GM12801 (cell line): ENCODE results near the gene STRBP.

Source experiments
- TF ChIP-seq, protein P1 (sequence below): IDR thresholded peaks from one replicate; pipeline ENCODE4 v1.5.1; 2011; ENCODE audit warnings: control low read depth; ENCODE audit not compliant: insufficient read length; ENCODE audit errors: extremely low read depth

STRBP gene

DNA sequence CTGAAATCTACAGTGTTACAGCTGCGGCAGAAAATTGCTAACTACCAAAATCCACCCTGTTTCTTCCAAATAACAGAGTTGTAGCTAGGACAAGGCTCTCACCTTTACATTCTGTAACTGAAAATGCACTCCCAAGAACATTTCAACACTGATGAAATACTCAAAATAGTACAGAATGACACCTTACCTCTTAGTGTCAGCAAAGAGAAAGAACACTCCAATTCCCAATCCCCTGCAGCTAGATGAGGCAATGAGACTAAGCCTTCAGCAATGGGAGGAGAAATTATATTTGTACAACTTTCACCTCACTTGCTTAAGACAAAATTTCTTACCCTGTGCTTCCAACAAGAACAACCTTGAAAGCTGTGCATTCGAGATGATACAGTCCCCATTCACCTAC is 31.2 kb downstream of the STRBP start:
- TF ChIP-seq, protein P1, sequence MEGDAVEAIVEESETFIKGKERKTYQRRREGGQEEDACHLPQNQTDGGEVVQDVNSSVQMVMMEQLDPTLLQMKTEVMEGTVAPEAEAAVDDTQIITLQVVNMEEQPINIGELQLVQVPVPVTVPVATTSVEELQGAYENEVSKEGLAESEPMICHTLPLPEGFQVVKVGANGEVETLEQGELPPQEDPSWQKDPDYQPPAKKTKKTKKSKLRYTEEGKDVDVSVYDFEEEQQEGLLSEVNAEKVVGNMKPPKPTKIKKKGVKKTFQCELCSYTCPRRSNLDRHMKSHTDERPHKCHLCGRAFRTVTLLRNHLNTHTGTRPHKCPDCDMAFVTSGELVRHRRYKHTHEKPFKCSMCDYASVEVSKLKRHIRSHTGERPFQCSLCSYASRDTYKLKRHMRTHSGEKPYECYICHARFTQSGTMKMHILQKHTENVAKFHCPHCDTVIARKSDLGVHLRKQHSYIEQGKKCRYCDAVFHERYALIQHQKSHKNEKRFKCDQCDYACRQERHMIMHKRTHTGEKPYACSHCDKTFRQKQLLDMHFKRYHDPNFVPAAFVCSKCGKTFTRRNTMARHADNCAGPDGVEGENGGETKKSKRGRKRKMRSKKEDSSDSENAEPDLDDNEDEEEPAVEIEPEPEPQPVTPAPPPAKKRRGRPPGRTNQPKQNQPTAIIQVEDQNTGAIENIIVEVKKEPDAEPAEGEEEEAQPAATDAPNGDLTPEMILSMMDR = no peak

DNA sequence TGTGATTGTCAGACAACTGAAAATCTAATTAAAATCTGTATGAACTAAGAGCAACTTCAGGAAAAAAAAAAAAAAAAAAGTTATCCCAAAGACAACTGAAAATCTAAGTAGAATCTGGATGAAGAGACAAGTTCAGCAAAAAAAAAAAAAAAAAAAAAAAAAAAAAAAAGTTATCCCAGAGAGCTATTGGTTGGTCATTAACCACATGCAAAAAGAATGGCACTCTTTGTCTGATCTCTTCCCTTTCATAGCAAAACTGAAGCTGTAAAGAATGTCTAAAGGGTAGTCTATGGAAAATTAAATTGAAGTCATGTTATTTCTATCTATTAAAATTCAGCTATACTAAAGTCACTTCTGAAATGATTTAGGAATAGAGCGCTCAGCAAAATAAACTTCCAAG is 32.9 kb downstream of the STRBP start:
- TF ChIP-seq, protein P1 = no peak

DNA sequence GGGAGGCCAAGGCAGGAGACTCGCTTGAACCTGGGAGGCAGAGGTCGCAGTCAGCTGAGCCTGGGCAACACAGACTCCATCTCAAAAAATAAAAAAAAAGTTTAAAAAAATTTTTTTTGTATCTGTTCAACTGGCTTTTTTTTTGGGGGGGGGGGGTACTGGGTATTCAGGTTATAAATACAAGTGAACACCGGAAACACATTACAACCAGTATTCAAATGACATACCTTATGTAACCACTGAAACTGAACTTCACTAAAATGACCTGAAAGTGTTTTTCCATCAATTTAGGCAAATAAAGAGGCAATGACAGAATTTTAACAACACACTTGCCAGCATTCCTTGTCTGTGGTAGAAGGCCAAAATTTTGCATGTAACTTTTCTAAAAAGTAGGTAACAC is 33.5 kb downstream of the STRBP start:
- TF ChIP-seq, protein P1 = no peak

DNA sequence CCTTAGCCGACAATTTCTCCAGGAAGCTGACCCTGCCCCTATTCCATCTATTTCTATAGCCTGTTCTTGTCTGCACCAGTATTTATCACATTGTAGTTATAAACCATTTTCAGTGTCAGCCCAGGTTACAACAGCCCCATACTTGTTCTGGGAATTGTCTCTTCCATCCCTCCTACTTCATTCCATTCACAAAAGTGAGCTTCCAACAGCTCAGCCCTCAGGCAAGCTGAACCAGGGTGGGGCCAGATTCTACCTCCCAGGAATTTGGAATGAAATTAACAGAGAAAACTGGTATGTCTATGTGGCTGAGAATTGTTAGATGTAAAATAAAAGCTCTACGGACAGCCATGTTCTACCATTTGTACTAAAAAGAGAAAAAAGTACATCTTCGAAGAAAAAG is 36.1 kb downstream of the STRBP start:
- TF ChIP-seq, protein P1 = no peak

DNA sequence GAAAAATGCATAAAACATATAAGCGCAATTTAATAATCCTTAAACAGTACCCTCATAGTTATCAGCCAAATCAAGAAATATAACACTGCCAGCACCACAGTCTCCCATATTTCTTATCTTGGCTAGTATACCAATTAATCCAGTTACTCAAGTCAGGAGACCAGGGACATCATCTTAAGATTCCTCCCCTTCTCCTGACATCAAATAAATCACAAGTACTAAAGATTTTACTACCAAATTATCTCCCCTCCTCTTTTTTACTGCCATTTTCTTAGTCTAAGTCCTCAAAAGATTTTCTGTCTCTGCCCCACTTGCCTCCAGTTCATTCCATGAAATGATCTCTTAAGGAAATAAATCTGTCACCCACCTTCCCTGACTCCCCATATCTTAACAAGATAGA is 37.0 kb downstream of the STRBP start:
- TF ChIP-seq, protein P1 = no peak

DNA sequence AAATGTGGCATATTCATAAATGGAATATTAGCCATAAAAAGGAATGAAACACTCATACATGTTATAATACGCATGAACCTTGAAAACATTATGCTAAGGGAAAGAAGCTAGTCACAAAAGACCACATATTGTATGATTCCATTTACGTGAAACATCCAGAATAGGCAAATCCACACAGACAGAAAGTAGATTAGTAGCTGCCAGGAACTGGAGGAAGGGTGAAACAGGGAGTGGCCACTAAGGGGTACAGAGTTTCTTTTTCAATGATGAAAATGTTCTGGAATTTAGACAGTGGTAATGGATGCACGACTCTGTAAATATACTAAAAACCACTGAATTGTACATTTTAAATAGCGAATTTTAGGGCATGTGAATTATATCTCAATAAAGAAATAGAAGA is 39.4 kb downstream of the STRBP start:
- TF ChIP-seq, protein P1 = no peak

DNA sequence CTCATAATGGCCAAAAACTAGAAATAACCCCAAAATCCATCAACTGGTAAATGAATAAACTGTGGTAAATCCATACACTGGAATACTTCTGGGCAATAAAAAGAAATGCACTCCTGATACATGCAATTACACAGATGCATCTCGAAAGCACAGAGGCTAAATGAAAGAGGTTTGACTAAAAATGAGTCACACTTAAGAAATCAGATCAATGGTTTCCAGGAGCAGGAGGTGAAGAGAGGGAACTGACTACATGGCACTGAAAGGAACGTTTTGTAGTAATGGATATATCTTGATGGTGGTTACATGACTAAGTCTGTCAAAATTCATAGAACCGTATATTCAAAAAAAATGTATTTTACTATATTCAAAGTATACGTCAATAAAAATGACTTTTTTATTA is 42.4 kb downstream of the STRBP start:
- TF ChIP-seq, protein P1 = no peak

DNA sequence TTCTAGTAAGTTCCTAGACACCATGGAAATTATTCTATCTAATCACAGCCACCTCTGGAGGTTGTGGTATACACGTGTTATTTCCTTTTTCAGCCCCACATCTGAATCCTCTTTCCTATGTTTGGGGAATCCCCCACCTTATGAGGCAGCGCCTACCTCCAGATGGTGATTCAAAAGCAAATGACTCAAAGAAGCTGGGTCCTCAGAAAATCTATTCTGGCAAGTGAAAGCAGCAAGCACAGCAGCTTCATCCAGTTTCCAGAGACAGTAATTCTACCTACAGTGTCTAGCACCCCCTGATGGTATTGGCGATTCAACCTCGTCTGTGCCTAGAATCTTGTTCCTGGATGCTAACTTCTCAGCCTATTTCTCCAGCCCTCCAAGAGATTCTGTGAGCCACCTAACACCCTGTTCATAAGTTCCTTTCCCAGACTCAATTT is 43.0 kb downstream of the STRBP start:
- TF ChIP-seq, protein P1 = no peak
